HL-60 (cell line): Measurements from ENCODE around the gene ARHGEF7.

Experiments
- DNase-seq, 2 experiments: peaks; one replicate each; pipeline ENCODE4 v3.0.0-alpha.2; 2010 to 2020; ENCODE audit warnings: low read depth in 1 of 2, low spot score in 1 of 2
- H3K27ac ChIP-seq: fragments of 250-450 bp; sonication (Bioruptor Pico); replicated peaks from 2 replicates; pipeline ENCODE4 v1.5.1; 2020; ENCODE audit warnings: mild to moderate bottlenecking, moderate library complexity
- H3K27me3 ChIP-seq: fragments of 250-450 bp; sonication (Bioruptor Pico); 2 replicates; pipeline ENCODE4 v1.5.1; 2021; ENCODE audit warnings: mild to moderate bottlenecking, moderate library complexity; ENCODE audit not compliant: insufficient read depth, poor library complexity, severe bottlenecking
- H3K4me3 ChIP-seq: replicated peaks from 2 replicates; pipeline ENCODE4 v1.5.1; 2011; ENCODE audit warnings: mild to moderate bottlenecking, control low read depth, low read length; ENCODE audit not compliant: insufficient read depth
- GABPA ChIP-seq: IDR thresholded peaks from 2 replicates; pipeline ENCODE4 v1.6.1; 2012; ENCODE audit warnings: low read depth
- POLR2AphosphoS5 ChIP-seq: IDR thresholded peaks from 2 replicates; pipeline ENCODE4 v1.6.1; 2012; ENCODE audit warnings: low read depth
- SPI1 ChIP-seq: IDR thresholded peaks from 2 replicates; pipeline ENCODE4 v1.6.1; 2012; ENCODE audit warnings: low read depth, mild to moderate bottlenecking, borderline replicate concordance
- TF ChIP-seq, protein P1 (sequence below): IDR thresholded peaks from one replicate; pipeline ENCODE4 v1.5.1; 2011; ENCODE audit warnings: low read length, control low read depth, inconsistent platforms; ENCODE audit not compliant: insufficient read depth
- TF ChIP-seq, protein P2 (sequence below): IDR thresholded peaks from 2 replicates; pipeline ENCODE4 v1.6.1; 2012; ENCODE audit warnings: low read depth; ENCODE audit not compliant: insufficient replicate concordance

The ARHGEF7 gene

DNA sequence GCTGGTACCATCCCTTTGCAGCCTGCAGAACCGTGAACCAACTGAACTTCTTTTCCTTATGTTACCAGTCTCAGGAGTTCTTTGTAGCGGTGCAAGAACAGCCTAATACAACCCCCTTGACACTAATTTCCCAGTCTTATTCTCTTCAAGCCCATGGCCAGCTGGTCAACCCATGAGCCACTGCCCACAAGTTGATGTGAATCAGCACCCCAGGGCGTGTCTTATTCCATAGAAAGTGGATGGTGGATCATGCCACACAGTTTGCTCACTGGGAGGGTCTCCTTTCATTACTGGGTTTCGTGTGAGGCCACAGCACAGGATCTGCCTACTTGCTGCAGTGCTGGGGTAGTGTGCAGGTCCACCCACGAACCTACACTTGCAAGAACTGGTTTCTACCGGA, 232.3 kb downstream of the ARHGEF7 start:
- TF ChIP-seq, protein P1, sequence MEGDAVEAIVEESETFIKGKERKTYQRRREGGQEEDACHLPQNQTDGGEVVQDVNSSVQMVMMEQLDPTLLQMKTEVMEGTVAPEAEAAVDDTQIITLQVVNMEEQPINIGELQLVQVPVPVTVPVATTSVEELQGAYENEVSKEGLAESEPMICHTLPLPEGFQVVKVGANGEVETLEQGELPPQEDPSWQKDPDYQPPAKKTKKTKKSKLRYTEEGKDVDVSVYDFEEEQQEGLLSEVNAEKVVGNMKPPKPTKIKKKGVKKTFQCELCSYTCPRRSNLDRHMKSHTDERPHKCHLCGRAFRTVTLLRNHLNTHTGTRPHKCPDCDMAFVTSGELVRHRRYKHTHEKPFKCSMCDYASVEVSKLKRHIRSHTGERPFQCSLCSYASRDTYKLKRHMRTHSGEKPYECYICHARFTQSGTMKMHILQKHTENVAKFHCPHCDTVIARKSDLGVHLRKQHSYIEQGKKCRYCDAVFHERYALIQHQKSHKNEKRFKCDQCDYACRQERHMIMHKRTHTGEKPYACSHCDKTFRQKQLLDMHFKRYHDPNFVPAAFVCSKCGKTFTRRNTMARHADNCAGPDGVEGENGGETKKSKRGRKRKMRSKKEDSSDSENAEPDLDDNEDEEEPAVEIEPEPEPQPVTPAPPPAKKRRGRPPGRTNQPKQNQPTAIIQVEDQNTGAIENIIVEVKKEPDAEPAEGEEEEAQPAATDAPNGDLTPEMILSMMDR: no peak
- TF ChIP-seq SPI1: no peak
- TF ChIP-seq POLR2AphosphoS5: no peak
- TF ChIP-seq GABPA: no peak
- TF ChIP-seq, protein P2, sequence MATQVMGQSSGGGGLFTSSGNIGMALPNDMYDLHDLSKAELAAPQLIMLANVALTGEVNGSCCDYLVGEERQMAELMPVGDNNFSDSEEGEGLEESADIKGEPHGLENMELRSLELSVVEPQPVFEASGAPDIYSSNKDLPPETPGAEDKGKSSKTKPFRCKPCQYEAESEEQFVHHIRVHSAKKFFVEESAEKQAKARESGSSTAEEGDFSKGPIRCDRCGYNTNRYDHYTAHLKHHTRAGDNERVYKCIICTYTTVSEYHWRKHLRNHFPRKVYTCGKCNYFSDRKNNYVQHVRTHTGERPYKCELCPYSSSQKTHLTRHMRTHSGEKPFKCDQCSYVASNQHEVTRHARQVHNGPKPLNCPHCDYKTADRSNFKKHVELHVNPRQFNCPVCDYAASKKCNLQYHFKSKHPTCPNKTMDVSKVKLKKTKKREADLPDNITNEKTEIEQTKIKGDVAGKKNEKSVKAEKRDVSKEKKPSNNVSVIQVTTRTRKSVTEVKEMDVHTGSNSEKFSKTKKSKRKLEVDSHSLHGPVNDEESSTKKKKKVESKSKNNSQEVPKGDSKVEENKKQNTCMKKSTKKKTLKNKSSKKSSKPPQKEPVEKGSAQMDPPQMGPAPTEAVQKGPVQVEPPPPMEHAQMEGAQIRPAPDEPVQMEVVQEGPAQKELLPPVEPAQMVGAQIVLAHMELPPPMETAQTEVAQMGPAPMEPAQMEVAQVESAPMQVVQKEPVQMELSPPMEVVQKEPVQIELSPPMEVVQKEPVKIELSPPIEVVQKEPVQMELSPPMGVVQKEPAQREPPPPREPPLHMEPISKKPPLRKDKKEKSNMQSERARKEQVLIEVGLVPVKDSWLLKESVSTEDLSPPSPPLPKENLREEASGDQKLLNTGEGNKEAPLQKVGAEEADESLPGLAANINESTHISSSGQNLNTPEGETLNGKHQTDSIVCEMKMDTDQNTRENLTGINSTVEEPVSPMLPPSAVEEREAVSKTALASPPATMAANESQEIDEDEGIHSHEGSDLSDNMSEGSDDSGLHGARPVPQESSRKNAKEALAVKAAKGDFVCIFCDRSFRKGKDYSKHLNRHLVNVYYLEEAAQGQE: no peak
- DNase-seq: no peak
- Histone ChIP-seq H3K27me3 (no peaks in the 10 kb centered on the region), H3K4me3 (no peak overlapping the region), H3K27ac (no peak overlapping the region)

DNA sequence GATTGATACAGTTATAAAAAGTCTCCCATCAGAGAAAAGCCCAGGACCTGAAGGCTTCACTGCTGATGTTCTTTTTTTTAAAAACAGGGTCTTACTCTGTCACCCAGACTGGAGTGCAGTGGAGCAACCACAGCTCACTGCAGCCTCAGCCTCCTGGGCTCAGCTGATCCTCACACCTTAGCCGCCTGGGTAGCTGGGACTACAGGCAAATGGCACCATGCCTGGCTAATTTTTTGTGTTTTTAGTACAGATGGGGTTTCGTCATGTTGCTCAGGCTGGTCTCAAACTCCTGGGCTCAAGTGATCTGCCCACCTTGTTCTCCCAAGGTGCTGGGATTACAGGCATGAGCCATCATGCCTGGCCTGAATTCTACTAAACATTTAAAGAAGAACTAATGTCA, 238.4 kb downstream of the ARHGEF7 start:
- H3K27ac ChIP-seq: no peak overlapping the region
- DNase-seq: no peak
- H3K27me3 ChIP-seq: no peaks in the 10 kb centered on the region
- TF ChIP-seq GABPA (no peak), SPI1 (no peak), POLR2AphosphoS5 (no peak)
- TF ChIP-seq, protein P1: no peak
- TF ChIP-seq, protein P2: no peak
- no peak overlapping the region for H3K4me3 ChIP-seq

DNA sequence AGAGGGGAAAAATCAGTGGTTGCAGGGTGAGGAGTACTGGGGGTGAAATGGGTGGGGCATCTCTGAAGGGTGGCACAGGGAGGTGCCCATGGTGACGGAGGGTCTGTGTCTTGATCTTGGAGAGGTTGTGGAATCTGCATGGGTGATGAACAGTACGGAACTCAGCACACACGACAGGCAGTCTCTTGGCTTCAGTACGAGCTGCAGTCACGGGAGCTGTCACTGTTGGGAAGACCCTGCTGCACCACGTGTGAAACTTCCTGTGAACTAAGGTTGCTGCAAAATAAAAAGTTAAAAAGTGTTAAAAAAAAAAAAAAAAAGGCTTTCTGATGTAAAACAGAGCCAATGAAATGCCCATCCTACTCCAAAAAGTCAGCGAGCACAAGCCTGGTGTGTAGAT, 239.7 kb downstream of the ARHGEF7 start:
- no peak for DNase-seq

More for the DNA sequence above, 239.7 kb downstream of the ARHGEF7 start:
- TF ChIP-seq, protein P2: no peak
- TF ChIP-seq POLR2AphosphoS5 (no peak), SPI1 (no peak), GABPA (no peak)
- TF ChIP-seq, protein P1: no peak
- H3K27ac ChIP-seq: no peak overlapping the region
- no peak overlapping the region for H3K4me3 ChIP-seq
- H3K27me3 ChIP-seq: no peaks in the 10 kb centered on the region
